Measurements from ENCODE around the gene ADAMTS20.

- TF ChIP-seq CTCF (conservative IDR thresholded peaks at IDR 0.05 in 1 of 2, IDR thresholded peaks at IDR 0.05 in 1 of 2; ENCODE audit: low read depth in 1 of 2, low read length in 2 of 2) (no peak), EZH2 (IDR thresholded peaks at IDR 0.05; ENCODE audit: low read length, missing control alignments) (no peak)
These were observed 58.7 kb downstream of the ADAMTS20 start for GRCh38 chr12:43493261-43493797.

Measured in fibroblast of lung (primary cell).